Measurements from ENCODE around the gene DGCR6L. TPM values are rescaled to one million over a fixed set of nuclear protein-coding genes. Genes with fewer than 3 reads are reported as not detected.

Gene DGCR6L
- total RNA-seq, 1 experiment from 2014 or later, result 68.5 TPM

- TF ChIP-seq, protein P1, sequence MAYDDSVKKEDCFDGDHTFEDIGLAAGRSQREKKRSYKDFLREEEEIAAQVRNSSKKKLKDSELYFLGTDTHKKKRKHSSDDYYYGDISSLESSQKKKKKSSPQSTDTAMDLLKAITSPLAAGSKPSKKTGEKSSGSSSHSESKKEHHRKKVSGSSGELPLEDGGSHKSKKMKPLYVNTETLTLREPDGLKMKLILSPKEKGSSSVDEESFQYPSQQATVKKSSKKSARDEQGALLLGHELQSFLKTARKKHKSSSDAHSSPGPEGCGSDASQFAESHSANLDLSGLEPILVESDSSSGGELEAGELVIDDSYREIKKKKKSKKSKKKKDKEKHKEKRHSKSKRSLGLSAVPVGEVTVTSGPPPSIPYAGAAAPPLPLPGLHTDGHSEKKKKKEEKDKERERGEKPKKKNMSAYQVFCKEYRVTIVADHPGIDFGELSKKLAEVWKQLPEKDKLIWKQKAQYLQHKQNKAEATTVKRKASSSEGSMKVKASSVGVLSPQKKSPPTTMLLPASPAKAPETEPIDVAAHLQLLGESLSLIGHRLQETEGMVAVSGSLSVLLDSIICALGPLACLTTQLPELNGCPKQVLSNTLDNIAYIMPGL (CRISPR knock-in tag; IDR thresholded peaks at IDR 0.05), result no peak; the same call in 1 of the 2 replicates
- no peak for TF ChIP-seq JAZF1 (CRISPR knock-in tag; IDR thresholded peaks at IDR 0.05)
- TF ChIP-seq FOXP1 (CRISPR knock-in tag; IDR thresholded peaks at IDR 0.05; ENCODE audit: borderline replicate concordance), result no peak
- TF ChIP-seq AFF4 (CRISPR knock-in tag; IDR thresholded peaks at IDR 0.05; ENCODE audit: borderline replicate concordance), result no peak
- TF ChIP-seq EMX1 (CRISPR knock-in tag; IDR thresholded peaks at IDR 0.05), result no peak
- no peak for TF ChIP-seq HMGA2 (CRISPR knock-in tag; IDR thresholded peaks at IDR 0.05)
- TF ChIP-seq NR1H2 (CRISPR knock-in tag; IDR thresholded peaks at IDR 0.05), result no peak
- TF ChIP-seq, protein P2, sequence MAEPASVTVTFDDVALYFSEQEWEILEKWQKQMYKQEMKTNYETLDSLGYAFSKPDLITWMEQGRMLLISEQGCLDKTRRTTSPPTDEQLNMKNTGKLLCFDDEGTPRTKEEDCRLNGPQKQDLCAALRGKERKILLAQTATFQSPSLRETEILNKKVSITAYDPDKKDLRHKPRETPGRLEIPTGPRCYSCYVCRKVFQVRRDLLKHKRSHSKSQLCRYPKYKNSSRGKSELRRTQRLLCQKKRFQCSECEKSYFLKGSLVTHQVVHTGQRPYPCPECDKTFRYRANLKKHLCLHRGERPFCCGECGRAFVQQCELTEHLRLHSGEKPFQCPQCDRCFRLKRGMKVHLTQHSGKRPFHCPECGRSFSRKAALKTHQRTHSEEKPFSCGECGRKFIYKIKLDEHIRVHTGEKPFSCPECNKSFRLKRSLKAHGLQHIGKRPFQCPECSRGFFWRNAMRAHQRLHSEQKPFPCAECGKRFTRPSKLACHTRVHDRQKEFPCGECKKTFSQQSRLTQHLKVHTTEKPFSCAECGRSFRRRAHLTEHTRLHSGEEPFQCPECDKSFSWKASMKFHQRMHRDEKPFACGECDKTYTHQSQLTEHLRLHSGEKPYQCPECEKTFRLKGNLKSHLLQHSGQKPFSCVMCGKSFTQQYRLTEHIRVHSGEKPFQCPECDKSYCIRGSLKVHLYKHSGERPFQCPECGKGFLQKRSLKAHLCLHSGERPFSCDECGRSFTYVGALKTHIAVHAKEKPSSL (CRISPR knock-in tag; conservative IDR thresholded peaks at IDR 0.05), result no peak
- TF ChIP-seq ESRRA (CRISPR knock-in tag; IDR thresholded peaks at IDR 0.05; ENCODE audit: borderline replicate concordance), result no peak
- TF ChIP-seq NFATC4 (CRISPR knock-in tag; IDR thresholded peaks at IDR 0.05), result no peak
- TF ChIP-seq MYBL2 (CRISPR knock-in tag; IDR thresholded peaks at IDR 0.05), result 0 out of 2 replicates have a peak, but pooled peaks have one; percentile 36
- TF ChIP-seq CREB1 (CRISPR knock-in tag; IDR thresholded peaks at IDR 0.05), result no peak
- TF ChIP-seq, protein P3, sequence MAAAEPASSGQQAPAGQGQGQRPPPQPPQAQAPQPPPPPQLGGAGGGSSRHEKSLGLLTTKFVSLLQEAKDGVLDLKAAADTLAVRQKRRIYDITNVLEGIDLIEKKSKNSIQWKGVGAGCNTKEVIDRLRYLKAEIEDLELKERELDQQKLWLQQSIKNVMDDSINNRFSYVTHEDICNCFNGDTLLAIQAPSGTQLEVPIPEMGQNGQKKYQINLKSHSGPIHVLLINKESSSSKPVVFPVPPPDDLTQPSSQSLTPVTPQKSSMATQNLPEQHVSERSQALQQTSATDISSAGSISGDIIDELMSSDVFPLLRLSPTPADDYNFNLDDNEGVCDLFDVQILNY (CRISPR knock-in tag; IDR thresholded peaks at IDR 0.05), result peak; percentile 46; the same call in 1 of the 2 replicates
- no peak for TF ChIP-seq IRF2 (CRISPR knock-in tag; IDR thresholded peaks at IDR 0.05; ENCODE audit: borderline replicate concordance, low read depth)
- no peak for TF ChIP-seq TP53 (CRISPR knock-in tag; IDR thresholded peaks at IDR 0.05)
- no peak for TF ChIP-seq FOXK1 (CRISPR knock-in tag; IDR thresholded peaks at IDR 0.05)
Measured at GRCh38 chr22:20298803-20299745, 20.8 kb downstream of the DGCR6L start (continued).

All from WTC11 (cell line).